GM18526 (cell line): ENCODE measurements around the gene SYNE1.

Source experiments
- POLR2A ChIP-seq: IDR thresholded peaks from 3 replicates; pipeline ENCODE4 v1.6.1; 2011; ENCODE audit not compliant: insufficient read length; ENCODE audit errors: extremely low read depth

SYNE1 gene

GRCh38 chr6:152420696-152421095, 216.5 kb downstream of the SYNE1 start:
- TF ChIP-seq POLR2A, result no peak

GRCh38 chr6:152418551-152418950, 218.6 kb downstream of the SYNE1 start:
- TF ChIP-seq POLR2A, result no peak

GRCh38 chr6:152416652-152417051, 220.5 kb downstream of the SYNE1 start:
- no peak for TF ChIP-seq POLR2A

- no peak for TF ChIP-seq POLR2A
Observed at GRCh38 chr6:152404936-152405595, 232.1 kb downstream of the SYNE1 start.

- TF ChIP-seq POLR2A, result no peak
Observed at GRCh38 chr6:152404086-152404857, 232.9 kb downstream of the SYNE1 start.

GRCh38 chr6:152402791-152403190, 234.4 kb downstream of the SYNE1 start:
- TF ChIP-seq POLR2A, result no peak

GRCh38 chr6:152401978-152402377, 235.2 kb downstream of the SYNE1 start:
- TF ChIP-seq POLR2A, result no peak

GRCh38 chr6:152399399-152399798, 237.8 kb downstream of the SYNE1 start:
- no peak for TF ChIP-seq POLR2A

GRCh38 chr6:152398993-152399392, 238.2 kb downstream of the SYNE1 start:
- TF ChIP-seq POLR2A, result no peak

GRCh38 chr6:152398316-152398715, 238.8 kb downstream of the SYNE1 start:
- TF ChIP-seq POLR2A, result no peak

- no peak for TF ChIP-seq POLR2A
Observed at GRCh38 chr6:152394303-152394702, 242.9 kb downstream of the SYNE1 start.

GRCh38 chr6:152391179-152391880, 245.8 kb downstream of the SYNE1 start:
- no peak for TF ChIP-seq POLR2A

GRCh38 chr6:152387091-152387490, 250.1 kb downstream of the SYNE1 start:
- no peak for TF ChIP-seq POLR2A

GRCh38 chr6:152386131-152386530, 251.0 kb downstream of the SYNE1 start:
- TF ChIP-seq POLR2A, result no peak

GRCh38 chr6:152380993-152381898, 255.9 kb downstream of the SYNE1 start:
- TF ChIP-seq POLR2A, result no peak
